Measurements from ENCODE around the gene ZNF335.
A peak's percentile ranks its signal among the peaks of the same experiment; 100 is the strongest.

ZNF335 gene, protein sequence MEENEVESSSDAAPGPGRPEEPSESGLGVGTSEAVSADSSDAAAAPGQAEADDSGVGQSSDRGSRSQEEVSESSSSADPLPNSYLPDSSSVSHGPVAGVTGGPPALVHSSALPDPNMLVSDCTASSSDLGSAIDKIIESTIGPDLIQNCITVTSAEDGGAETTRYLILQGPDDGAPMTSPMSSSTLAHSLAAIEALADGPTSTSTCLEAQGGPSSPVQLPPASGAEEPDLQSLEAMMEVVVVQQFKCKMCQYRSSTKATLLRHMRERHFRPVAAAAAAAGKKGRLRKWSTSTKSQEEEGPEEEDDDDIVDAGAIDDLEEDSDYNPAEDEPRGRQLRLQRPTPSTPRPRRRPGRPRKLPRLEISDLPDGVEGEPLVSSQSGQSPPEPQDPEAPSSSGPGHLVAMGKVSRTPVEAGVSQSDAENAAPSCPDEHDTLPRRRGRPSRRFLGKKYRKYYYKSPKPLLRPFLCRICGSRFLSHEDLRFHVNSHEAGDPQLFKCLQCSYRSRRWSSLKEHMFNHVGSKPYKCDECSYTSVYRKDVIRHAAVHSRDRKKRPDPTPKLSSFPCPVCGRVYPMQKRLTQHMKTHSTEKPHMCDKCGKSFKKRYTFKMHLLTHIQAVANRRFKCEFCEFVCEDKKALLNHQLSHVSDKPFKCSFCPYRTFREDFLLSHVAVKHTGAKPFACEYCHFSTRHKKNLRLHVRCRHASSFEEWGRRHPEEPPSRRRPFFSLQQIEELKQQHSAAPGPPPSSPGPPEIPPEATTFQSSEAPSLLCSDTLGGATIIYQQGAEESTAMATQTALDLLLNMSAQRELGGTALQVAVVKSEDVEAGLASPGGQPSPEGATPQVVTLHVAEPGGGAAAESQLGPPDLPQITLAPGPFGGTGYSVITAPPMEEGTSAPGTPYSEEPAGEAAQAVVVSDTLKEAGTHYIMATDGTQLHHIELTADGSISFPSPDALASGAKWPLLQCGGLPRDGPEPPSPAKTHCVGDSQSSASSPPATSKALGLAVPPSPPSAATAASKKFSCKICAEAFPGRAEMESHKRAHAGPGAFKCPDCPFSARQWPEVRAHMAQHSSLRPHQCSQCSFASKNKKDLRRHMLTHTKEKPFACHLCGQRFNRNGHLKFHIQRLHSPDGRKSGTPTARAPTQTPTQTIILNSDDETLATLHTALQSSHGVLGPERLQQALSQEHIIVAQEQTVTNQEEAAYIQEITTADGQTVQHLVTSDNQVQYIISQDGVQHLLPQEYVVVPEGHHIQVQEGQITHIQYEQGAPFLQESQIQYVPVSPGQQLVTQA (N-terminal part only)

GRCh38 chr20:45971675-45972499 lies at the start of gene ZNF335:
Gene ZNF335 (minus strand): TSS chr20:45972203. CDS start chr20:45971410, 793 bp downstream.
- DNase-seq (ENCODE audit: low read depth in 2 of 2): peak; percentile 88 to 92

DNA sequence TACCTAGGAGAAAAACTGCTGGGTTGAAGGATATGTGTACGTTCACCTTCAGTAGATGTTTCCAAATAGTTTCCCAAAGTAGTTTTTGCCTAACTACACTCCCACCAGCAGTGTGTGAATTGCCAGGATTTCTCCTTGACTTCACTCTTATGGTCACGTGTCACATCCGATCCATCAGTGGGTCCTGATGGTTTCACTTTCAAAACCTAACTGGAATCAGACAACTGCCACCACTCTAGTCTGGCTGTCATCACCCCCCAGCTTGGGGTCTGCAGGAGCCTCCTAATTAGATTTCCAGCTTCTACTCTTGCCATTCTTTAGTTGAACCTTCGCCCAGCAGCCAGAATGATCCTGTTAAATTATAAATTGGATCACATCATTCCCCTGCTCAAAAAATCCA lies 48.6 kb upstream of the ZNF335 start:
- no peak for DNase-seq (ENCODE audit: low read depth in 2 of 2)

GRCh38 chr20:46018611-46019010 lies 46.6 kb upstream of the ZNF335 start:
- DNase-seq (ENCODE audit: low read depth in 2 of 2): no peak

DNA sequence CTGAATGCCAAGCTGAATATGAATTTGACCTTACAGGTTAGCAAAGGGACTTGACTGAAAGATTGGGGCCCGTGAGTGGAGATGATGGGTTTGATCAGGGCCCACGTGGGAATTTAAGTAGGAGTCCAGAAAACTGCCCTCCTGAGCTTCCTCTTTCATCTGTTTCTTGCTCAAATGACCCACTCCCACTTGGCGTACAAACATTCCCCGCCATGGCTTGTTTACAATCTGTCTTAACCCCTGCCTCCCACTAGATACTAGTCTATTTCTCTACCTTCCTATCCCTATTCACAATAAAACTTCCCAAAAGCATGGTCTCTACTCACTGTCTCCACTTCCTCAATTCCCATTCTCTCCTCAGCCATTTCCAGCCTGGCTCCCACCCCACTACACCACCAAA lies 46.1 kb upstream of the ZNF335 start:
- no peak for DNase-seq (ENCODE audit: low read depth in 2 of 2)

- DNase-seq (ENCODE audit: low read depth in 2 of 2): no peak
Measured at GRCh38 chr20:46017272-46017671, 45.3 kb upstream of the ZNF335 start.

DNA sequence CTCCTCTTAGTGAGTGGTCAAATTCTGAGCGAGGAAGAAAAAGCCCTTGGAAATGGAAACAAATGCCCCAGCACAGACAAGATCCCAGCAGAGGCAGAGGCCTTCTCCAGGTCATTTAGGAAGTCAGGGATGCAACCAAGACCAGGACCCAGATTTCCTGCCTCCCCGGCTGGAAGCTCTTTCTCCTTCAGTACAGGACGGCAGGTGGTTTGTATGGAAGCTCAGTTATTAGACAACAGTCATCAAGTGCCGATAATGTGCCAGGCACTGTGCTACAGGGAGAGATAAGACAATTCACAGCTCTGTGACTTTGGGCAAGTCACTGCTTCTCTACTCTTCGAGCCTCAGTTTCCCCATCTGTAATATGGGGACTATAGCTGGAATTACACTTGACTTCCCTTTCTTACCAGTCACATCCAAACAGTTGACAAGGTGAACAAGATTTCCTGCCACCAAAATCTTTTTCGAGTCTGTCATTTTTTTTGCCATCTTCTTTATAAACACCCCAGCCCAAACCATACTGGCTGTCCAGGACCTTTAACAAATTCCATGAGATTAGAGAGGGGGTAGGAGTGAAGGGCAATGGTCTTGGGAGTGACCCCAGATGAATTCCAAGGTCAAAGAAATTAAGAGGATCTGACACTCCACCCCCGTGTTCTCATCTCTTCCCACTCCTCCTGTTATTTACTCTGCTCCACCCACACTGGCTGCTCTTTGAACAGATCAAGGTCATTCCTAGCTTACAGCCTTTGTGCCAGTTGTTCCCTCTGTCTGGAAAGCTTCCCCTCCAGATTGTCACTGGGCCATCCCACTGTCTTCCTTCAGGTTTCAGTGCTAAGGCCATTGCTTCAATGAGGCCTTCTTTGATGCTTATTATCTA lies 42.8 kb upstream of the ZNF335 start:
- DNase-seq (ENCODE audit: low read depth in 2 of 2): no peak

DNA sequence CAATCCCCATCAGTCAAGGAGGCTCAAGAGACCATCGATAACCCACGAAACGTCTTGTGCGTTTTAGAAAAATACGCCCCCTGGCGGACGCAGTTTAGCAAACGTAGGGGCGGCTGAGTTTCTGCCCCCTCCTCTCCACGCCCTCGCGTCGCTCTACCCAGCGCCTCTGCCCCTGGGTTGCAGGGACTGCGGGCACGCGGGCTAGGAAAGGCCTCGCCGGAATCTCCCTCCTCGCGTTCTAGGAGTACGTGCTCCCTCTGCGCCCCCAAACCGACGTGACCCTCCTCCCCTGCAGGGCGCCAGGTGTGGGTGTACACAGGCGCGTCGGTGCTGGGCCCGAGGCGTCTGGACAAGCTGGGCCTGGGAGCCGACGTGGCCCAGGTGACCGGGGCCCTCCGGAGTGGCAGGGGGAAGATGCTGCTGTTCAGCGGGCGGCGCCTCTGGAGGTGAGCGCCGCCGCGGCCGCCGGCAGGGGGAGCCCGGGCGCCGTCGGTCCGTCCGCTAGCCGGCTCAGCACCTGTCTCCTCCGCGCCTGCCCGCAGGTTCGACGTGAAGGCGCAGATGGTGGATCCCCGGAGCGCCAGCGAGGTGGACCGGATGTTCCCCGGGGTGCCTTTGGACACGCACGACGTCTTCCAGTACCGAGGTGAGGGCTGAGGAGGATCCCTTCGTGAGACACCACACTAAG lies 42.0 kb upstream of the ZNF335 start:
- DNase-seq (ENCODE audit: low read depth in 2 of 2): peak; percentile 33 to 42

DNA sequence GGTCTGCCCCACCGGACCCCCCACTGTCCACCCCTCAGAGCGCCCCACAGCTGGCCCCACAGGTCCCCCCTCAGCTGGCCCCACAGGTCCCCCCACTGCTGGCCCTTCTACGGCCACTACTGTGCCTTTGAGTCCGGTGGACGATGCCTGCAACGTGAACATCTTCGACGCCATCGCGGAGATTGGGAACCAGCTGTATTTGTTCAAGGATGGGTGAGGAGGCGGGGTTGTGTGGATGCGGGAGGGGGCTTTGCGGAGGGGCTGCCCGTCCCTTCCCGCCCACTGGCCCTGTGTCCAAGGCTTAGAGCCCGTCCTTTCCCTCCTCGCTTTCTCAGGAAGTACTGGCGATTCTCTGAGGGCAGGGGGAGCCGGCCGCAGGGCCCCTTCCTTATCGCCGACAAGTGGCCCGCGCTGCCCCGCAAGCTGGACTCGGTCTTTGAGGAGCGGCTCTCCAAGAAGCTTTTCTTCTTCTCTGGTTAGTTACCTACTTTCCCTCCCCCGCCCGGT lies 41.4 kb upstream of the ZNF335 start:
- no peak for DNase-seq (ENCODE audit: low read depth in 2 of 2)

- DNase-seq (ENCODE audit: low read depth in 2 of 2): no peak
Measured at GRCh38 chr20:46012921-46013320, 40.9 kb upstream of the ZNF335 start.

DNA sequence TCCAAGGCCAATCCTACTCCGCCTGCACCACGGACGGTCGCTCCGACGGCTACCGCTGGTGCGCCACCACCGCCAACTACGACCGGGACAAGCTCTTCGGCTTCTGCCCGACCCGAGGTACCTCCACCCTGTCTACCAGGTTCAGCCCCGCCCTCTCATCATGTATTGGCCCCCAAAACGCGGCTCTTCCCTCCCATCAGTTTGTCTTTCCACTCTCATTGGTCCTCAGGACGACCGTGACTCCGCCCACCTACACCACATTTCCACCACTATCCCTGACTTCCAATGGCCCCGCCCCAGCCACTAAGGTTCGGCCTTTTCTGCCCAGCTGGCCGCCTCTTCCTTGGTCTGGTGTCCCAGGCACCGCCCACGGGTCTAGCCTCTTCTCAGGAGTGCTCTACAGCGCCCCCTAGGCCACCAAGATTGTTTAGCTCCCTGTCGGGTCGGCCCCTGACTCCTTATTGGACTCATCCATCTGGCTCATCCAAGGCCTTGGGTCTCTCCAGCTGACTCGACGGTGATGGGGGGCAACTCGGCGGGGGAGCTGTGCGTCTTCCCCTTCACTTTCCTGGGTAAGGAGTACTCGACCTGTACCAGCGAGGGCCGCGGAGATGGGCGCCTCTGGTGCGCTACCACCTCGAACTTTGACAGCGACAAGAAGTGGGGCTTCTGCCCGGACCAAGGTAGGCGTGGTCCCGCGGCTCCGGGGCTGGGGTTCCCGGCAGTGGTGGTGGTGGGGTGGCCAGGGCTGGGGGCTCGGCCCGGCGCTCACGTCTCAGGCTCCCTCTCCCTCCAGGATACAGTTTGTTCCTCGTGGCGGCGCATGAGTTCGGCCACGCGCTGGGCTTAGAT lies 39.9 kb upstream of the ZNF335 start:
- DNase-seq (ENCODE audit: low read depth in 2 of 2): no peak

DNA sequence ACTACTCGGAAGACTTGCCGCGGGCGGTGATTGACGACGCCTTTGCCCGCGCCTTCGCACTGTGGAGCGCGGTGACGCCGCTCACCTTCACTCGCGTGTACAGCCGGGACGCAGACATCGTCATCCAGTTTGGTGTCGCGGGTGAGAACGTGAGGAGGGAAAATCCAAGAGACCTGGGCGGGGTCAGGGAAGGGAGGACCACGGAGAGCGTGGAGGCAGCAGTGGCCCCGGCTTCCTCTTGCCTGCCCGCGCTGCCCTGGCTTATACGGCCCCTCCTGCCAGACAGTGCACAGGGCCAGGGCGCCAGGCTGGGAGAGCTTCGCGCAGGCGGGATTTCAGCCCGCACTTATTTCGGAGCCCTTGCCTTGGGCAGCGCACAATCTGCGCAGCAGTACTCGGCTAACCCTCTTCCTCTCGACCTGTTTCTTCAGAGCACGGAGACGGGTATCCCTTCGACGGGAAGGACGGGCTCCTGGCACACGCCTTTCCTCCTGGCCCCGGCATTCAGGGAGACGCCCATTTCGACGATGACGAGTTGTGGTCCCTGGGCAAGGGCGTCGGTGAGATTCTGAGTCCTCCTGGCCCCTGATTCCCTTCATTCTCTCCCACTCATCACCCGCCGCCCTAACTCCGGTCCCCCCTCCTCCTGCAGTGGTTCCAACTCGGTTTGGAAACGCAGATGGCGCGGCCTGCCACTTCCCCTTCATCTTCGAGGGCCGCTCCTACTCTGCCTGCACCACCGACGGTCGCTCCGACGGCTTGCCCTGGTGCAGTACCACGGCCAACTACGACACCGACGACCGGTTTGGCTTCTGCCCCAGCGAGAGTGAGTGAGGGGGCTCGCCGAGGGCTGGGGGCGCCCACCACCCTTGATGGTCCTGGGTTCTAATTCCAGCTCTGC lies 38.7 kb upstream of the ZNF335 start:
- DNase-seq (ENCODE audit: low read depth in 2 of 2): peak in 1 of 2 donors; percentile 27

GRCh38 chr20:46009816-46010215 lies 37.8 kb upstream of the ZNF335 start:
- no peak for DNase-seq (ENCODE audit: low read depth in 2 of 2)

DNA sequence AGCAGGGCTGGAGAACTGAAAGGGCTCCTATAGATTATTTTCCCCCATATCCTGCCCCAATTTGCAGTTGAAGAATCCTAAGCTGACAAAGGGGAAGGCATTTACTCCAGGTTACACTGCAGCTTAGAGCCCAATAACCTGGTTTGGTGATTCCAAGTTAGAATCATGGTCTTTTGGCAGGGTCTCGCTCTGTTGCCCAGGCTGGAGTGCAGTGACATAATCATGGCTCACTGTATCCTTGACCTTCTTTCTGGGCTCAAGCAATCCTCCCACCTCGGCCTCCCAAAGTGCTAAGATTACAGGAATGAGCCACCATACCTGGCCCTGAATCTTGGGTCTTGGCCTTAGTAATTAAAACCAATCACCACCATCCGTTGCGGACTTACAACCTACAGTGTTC lies 35.7 kb upstream of the ZNF335 start:
- no peak for DNase-seq (ENCODE audit: low read depth in 2 of 2)

GRCh38 chr20:46006964-46007363 lies 35.0 kb upstream of the ZNF335 start:
- no peak for DNase-seq (ENCODE audit: low read depth in 2 of 2)

GRCh38 chr20:46006022-46006705 lies 34.2 kb upstream of the ZNF335 start:
- DNase-seq (ENCODE audit: low read depth in 2 of 2): no peak

DNA sequence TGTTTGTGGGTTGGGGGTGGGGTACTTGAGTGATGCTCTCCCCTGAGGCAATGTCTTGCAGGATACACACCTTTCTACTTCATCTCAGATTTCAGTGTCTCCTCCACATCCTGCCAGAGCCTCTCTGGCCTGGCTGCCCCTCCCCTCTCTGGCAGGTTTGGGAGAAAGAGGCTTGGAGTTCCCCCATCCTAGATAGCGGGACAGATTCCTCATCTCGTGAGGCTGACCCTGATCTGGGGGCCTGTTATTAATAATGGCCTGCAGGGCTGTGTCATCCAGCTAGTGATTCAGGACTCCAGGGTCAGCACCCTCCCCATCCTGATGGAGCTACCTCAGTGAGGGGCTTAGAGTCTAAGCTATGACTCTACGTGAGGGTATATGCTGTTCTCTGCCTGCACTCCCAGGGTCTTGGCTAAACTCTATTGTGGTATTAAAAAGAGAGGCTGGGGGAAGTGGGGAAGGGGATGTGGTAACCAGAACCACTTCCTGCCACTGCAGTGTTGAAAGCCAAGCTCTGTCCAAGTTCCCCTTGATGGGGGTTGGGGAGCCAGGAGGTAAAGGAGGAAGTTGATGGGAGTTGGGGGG lies 33.0 kb upstream of the ZNF335 start:
- DNase-seq (ENCODE audit: low read depth in 2 of 2): no peak

Measured in stimulated activated CD8-positive, alpha-beta memory T cell treated with anti-CD3 and anti-CD28 coated beads, Interleukin-15, amount 100 ng/mL, for 4 hours (primary cell).